ENCODE results near the gene TTC9.

The TTC9 gene

GRCh38 chr14:70645892-70646291, 4.2 kb downstream of the TTC9 start:
- no peak overlapping the region for H3K27ac ChIP-seq

GRCh38 chr14:70646705-70647104, 5.0 kb downstream of the TTC9 start:
- TF ChIP-seq CTCF (IDR thresholded peaks at IDR 0.05): no peak
- Histone ChIP-seq H3K27ac (no peak overlapping the region), H3K4me3 (ENCODE audit: low read depth in 1 of 2, low read length in 1 of 2) (no peak overlapping the region), H3K9me3 (no peaks in the 10 kb centered on the region), H3K4me1 (ENCODE audit: control insufficient read depth in 1 of 2, insufficient read depth in 1 of 2, low read depth in 1 of 2, low read length in 1 of 2) (peaks cover 8 to 17% of the 10 kb centered on the region in 2 experiments), H3K27me3 (peaks cover 54% of the 10 kb centered on the region), H3K36me3 (no peaks in the 10 kb centered on the region)

More at GRCh38 chr14:70645892-70646291, 4.2 kb downstream of the TTC9 start:
- H3K4me1 ChIP-seq (ENCODE audit: control insufficient read depth in 1 of 2, insufficient read depth in 1 of 2, low read depth in 1 of 2, low read length in 1 of 2): peaks cover 13 to 23% of the 10 kb centered on the region in 2 experiments
- no peaks in the 10 kb centered on the region for H3K9me3 ChIP-seq
- H3K27me3 ChIP-seq: peaks cover 63% of the 10 kb centered on the region
- H3K36me3 ChIP-seq: no peaks in the 10 kb centered on the region
- no peak overlapping the region for H3K4me3 ChIP-seq (ENCODE audit: low read depth in 1 of 2, low read length in 1 of 2)
- no peak for TF ChIP-seq CTCF (IDR thresholded peaks at IDR 0.05)

GRCh38 chr14:70648346-70648745, 6.6 kb downstream of the TTC9 start:
- TF ChIP-seq CTCF (IDR thresholded peaks at IDR 0.05): no peak
- Histone ChIP-seq H3K27me3 (peaks cover 40% of the 10 kb centered on the region), H3K27ac (no peak overlapping the region), H3K9me3 (no peaks in the 10 kb centered on the region), H3K4me1 (ENCODE audit: control insufficient read depth in 1 of 2, insufficient read depth in 1 of 2, low read depth in 1 of 2, low read length in 1 of 2) (peaks cover 0 to 4% of the 10 kb centered on the region in 2 experiments), H3K4me3 (ENCODE audit: low read depth in 1 of 2, low read length in 1 of 2) (no peak overlapping the region), H3K36me3 (no peaks in the 10 kb centered on the region)

GRCh38 chr14:70649803-70650202, 8.1 kb downstream of the TTC9 start:
- H3K9me3 ChIP-seq: no peaks in the 10 kb centered on the region
- H3K27ac ChIP-seq: no peak overlapping the region
- no peak for TF ChIP-seq CTCF (IDR thresholded peaks at IDR 0.05)
- H3K4me1 ChIP-seq (ENCODE audit: control insufficient read depth in 1 of 2, insufficient read depth in 1 of 2, low read depth in 1 of 2, low read length in 1 of 2): peaks cover 2 to 9% of the 10 kb centered on the region in 2 experiments
- H3K4me3 ChIP-seq (ENCODE audit: low read depth in 1 of 2, low read length in 1 of 2): no peak overlapping the region
- peaks cover 25% of the 10 kb centered on the region for H3K27me3 ChIP-seq
- H3K36me3 ChIP-seq: no peaks in the 10 kb centered on the region

- no peaks in the 10 kb centered on the region for H3K36me3 ChIP-seq
- H3K4me3 ChIP-seq (ENCODE audit: low read depth in 1 of 2, low read length in 1 of 2): no peak overlapping the region
- peaks cover 12% of the 10 kb centered on the region for H3K27me3 ChIP-seq
- no peaks in the 10 kb centered on the region for H3K9me3 ChIP-seq
- H3K4me1 ChIP-seq (ENCODE audit: control insufficient read depth in 1 of 2, insufficient read depth in 1 of 2, low read depth in 1 of 2, low read length in 1 of 2): peaks cover 18 to 26% of the 10 kb centered on the region in 2 experiments
- H3K27ac ChIP-seq: no peak overlapping the region
- TF ChIP-seq CTCF (IDR thresholded peaks at IDR 0.05): no peak
Observed at GRCh38 chr14:70651522-70651921, 9.8 kb downstream of the TTC9 start.

- peaks cover 6% of the 10 kb centered on the region for H3K27me3 ChIP-seq
- TF ChIP-seq CTCF (IDR thresholded peaks at IDR 0.05): no peak
- H3K9me3 ChIP-seq: no peaks in the 10 kb centered on the region
- H3K27ac ChIP-seq: no peak overlapping the region
- no peaks in the 10 kb centered on the region for H3K36me3 ChIP-seq
- peaks cover 18 to 27% of the 10 kb centered on the region in 2 experiments for H3K4me1 ChIP-seq (ENCODE audit: control insufficient read depth in 1 of 2, insufficient read depth in 1 of 2, low read depth in 1 of 2, low read length in 1 of 2)
- H3K4me3 ChIP-seq (ENCODE audit: low read depth in 1 of 2, low read length in 1 of 2): no peak overlapping the region
Observed at GRCh38 chr14:70652871-70653270, 11.2 kb downstream of the TTC9 start.

Measured in neutrophil (primary cell).